Neural cell (in vitro differentiated cells): ENCODE measurements around the gene TRIO. TPM values are rescaled to one million over a fixed set of nuclear protein-coding genes. Genes with fewer than 3 reads are reported as not detected.

Experiments used
- H2AFZ ChIP-seq: fragments of 200-600, 300-800 bp; sonication (generic), shearing (Covaris generic); 2 replicates; pipeline ENCODE4 v1.6.0; 2014; ENCODE audit warnings: low read depth, mild to moderate bottlenecking, antibody characterized with exemption, low read length, moderate library complexity
- H3F3A ChIP-seq: fragments of 200-600 bp; shearing (Covaris generic); 2 replicates; pipeline ENCODE4 v1.6.1; 2016; ENCODE audit warnings: mild to moderate bottlenecking, moderate library complexity, mixed read lengths, antibody characterized with exemption, low read length; ENCODE audit not compliant: insufficient read depth, poor library complexity, severe bottlenecking
- H3K27ac ChIP-seq: fragments of 200-600, 300-800 bp; sonication (generic), shearing (Covaris generic); 2 replicates; pipeline ENCODE4 v1.5.1; 2014; ENCODE audit warnings: mild to moderate bottlenecking, low read length, moderate library complexity
- H3K27me3 ChIP-seq: fragments of 300-800, 200-600 bp; sonication (generic), shearing (Covaris generic); 2 replicates; pipeline ENCODE4 v1.6.0; 2014; ENCODE audit warnings: mild to moderate bottlenecking, low read depth, low read length, moderate library complexity; ENCODE audit not compliant: insufficient read depth
- H3K36me3 ChIP-seq: fragments of 300-800, 200-600 bp; sonication (generic), shearing (Covaris generic); 2 replicates; pipeline ENCODE4 v1.5.1; 2014; ENCODE audit warnings: mild to moderate bottlenecking, antibody characterized with exemption, low read length, moderate library complexity; ENCODE audit not compliant: insufficient read depth
- H3K4me2 ChIP-seq: fragments of 300-800, 200-600 bp; sonication (generic), shearing (Covaris generic); 2 replicates; pipeline ENCODE4 v1.6.0; 2014; ENCODE audit warnings: mild to moderate bottlenecking, low read length
- H3K4me3 ChIP-seq: fragments of 300-800, 200-600 bp; sonication (generic), shearing (Covaris generic); 2 replicates; pipeline ENCODE4 v1.5.1; 2014; ENCODE audit warnings: mild to moderate bottlenecking, low read length, moderate library complexity
- H3K79me2 ChIP-seq: fragments of 200-600 bp; shearing (Covaris generic); replicated peaks from 2 replicates; pipeline ENCODE4 v1.6.0; 2014; ENCODE audit warnings: mild to moderate bottlenecking, low read length, moderate library complexity; ENCODE audit not compliant: insufficient read depth
- H3K9ac ChIP-seq: fragments of 300-800, 200-600 bp; sonication (generic), shearing (Covaris generic); 2 replicates; pipeline ENCODE4 v1.6.1; 2016; ENCODE audit warnings: mild to moderate bottlenecking, low read length, mixed read lengths
- H3K9me2 ChIP-seq: fragments of 200-600 bp; shearing (Covaris generic); 2 replicates; pipeline ENCODE4 v1.6.1; 2016; ENCODE audit warnings: mild to moderate bottlenecking, low read length, mixed read lengths; ENCODE audit not compliant: insufficient read depth
- H3K9me3 ChIP-seq: fragments of 200-600, 300-800 bp; sonication (generic), shearing (Covaris generic); 2 replicates; pipeline ENCODE4 v1.6.1; 2016; ENCODE audit warnings: mild to moderate bottlenecking, mixed run types, low read length, moderate library complexity, mixed read lengths
- H4K20me1 ChIP-seq: fragments of 200-600 bp; shearing (Covaris generic); 2 replicates; pipeline ENCODE4 v1.6.1; 2016; ENCODE audit warnings: mild to moderate bottlenecking, mixed run types; ENCODE audit not compliant: insufficient read depth
- EP300 ChIP-seq: fragments of 450-650 bp; conservative IDR thresholded peaks from 2 replicates; pipeline ENCODE4 v1.6.1; 2014; ENCODE audit warnings: antibody characterized with exemption, mild to moderate bottlenecking, moderate library complexity; ENCODE audit not compliant: poor library complexity, severe bottlenecking
- EZH2 ChIP-seq: fragments of 200-600, 300-800 bp; shearing (Covaris generic), sonication (generic); IDR thresholded peaks from 2 replicates; pipeline ENCODE4 v1.6.1; 2014; ENCODE audit warnings: antibody characterized with exemption, low read length, borderline replicate concordance, mild to moderate bottlenecking; ENCODE audit not compliant: insufficient read depth, poor library complexity, severe bottlenecking
- MXI1 ChIP-seq: fragments of 450-650 bp; conservative IDR thresholded peaks from 2 replicates; pipeline ENCODE4 v1.6.1; 2014; ENCODE audit warnings: antibody characterized with exemption, mild to moderate bottlenecking; ENCODE audit not compliant: poor library complexity, severe bottlenecking
- POLR2AphosphoS5 ChIP-seq: IDR thresholded peaks from 2 replicates; pipeline ENCODE4 v1.6.1; 2012
- RAD21 ChIP-seq: fragments of 450-650 bp; conservative IDR thresholded peaks from 2 replicates; pipeline ENCODE4 v1.6.1; 2014; ENCODE audit warnings: antibody characterized with exemption, mild to moderate bottlenecking, moderate library complexity
- SMC3 ChIP-seq: fragments of 450-650 bp; conservative IDR thresholded peaks from 2 replicates; pipeline ENCODE4 v1.6.1; 2014; ENCODE audit warnings: antibody characterized with exemption, mild to moderate bottlenecking, moderate library complexity; ENCODE audit not compliant: poor library complexity
- TAF1 ChIP-seq: IDR thresholded peaks from 2 replicates; pipeline ENCODE4 v1.6.1; 2012; ENCODE audit warnings: low read depth
- polyA plus RNA-seq: library from polyadenylated mRNA; depleted of rRNA; stranded (reverse); fragments of >200 nt; gene quantifications from 2 replicates; pipeline ENCODE4 v1.2.3, GENCODE V29; 2014
- TF ChIP-seq, protein P1 (sequence below): fragments of 450-650 bp; IDR thresholded peaks from 2 replicates; pipeline ENCODE4 v1.5.1; 2014; ENCODE audit warnings: antibody characterized with exemption, mild to moderate bottlenecking, moderate library complexity; ENCODE audit not compliant: poor library complexity, severe bottlenecking
- TF ChIP-seq, protein P2 (sequence below): IDR thresholded peaks from 2 replicates; pipeline ENCODE4 v1.6.1; 2012; ENCODE audit warnings: borderline replicate concordance

Gene TRIO
- polyA plus RNA-seq, 1 donor from 2014 or later, result 168 TPM

DNA sequence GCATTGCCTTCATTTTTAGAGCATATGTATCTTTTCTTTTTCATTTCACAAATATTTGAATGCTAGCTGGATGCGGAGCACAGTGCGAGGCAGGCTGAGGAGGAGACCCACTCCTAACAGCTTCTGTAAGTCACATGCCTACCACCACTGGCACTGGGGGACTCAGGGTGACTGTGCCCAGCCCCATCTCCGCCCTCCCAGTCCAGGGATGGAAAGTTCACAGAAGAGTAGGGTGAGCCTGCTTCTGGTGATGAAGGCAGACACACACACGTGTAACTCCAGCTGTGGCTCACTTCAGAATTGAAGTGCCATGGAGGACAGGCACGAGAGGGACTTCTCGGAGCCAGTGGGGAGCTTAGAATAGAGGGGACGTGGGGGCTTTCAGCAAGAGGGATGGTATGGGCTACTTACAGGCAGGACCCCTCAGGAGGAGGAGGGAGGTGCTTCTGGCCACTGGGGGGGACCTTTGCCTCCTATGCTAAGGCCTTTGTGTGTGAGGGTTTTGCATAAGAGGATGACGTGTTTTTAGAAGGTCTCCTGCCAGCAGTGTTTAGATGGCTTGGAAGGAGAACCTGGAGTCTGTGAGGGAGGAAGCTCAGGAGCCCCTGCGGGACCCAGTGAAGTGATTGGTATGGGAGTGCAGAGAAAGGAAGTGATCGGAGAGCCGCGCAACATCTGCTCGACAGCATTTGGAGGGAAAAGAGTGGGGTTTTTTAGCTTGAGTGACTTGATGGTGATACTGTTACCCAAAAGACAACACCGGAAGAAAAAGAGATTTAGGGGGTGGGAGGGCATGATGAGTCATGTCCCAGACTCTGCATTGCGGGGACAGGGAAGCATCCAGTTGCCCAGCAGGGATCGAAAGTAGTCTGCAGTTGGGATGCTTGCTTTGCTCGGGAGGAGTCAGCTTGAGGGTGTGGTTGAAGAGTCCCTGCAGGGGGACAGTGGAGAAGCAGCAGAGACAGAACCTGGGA lies 274.9 kb downstream of the TRIO start:
- Histone ChIP-seq H3F3A (no peaks in the 10 kb centered on the region), H3K9ac (no peak overlapping the region), H3K9me2 (no peaks in the 10 kb centered on the region), H3K4me3 (no peak overlapping the region), H3K27me3 (no peaks in the 10 kb centered on the region), H2AFZ (no peak overlapping the region), H3K4me2 (no peak overlapping the region), H4K20me1 (no peaks in the 10 kb centered on the region), H3K9me3 (no peaks in the 10 kb centered on the region), H3K27ac (no peak overlapping the region), H3K79me2 (no peaks in the 10 kb centered on the region), H3K36me3 (peaks cover 7% of the 10 kb centered on the region)
- TF ChIP-seq EP300 (no peak), TAF1 (no peak), SMC3 (no peak), RAD21 (no peak), EZH2 (no peak), POLR2AphosphoS5 (no peak), MXI1 (no peak)
- TF ChIP-seq, protein P1, sequence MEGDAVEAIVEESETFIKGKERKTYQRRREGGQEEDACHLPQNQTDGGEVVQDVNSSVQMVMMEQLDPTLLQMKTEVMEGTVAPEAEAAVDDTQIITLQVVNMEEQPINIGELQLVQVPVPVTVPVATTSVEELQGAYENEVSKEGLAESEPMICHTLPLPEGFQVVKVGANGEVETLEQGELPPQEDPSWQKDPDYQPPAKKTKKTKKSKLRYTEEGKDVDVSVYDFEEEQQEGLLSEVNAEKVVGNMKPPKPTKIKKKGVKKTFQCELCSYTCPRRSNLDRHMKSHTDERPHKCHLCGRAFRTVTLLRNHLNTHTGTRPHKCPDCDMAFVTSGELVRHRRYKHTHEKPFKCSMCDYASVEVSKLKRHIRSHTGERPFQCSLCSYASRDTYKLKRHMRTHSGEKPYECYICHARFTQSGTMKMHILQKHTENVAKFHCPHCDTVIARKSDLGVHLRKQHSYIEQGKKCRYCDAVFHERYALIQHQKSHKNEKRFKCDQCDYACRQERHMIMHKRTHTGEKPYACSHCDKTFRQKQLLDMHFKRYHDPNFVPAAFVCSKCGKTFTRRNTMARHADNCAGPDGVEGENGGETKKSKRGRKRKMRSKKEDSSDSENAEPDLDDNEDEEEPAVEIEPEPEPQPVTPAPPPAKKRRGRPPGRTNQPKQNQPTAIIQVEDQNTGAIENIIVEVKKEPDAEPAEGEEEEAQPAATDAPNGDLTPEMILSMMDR, result no peak
- TF ChIP-seq, protein P2, sequence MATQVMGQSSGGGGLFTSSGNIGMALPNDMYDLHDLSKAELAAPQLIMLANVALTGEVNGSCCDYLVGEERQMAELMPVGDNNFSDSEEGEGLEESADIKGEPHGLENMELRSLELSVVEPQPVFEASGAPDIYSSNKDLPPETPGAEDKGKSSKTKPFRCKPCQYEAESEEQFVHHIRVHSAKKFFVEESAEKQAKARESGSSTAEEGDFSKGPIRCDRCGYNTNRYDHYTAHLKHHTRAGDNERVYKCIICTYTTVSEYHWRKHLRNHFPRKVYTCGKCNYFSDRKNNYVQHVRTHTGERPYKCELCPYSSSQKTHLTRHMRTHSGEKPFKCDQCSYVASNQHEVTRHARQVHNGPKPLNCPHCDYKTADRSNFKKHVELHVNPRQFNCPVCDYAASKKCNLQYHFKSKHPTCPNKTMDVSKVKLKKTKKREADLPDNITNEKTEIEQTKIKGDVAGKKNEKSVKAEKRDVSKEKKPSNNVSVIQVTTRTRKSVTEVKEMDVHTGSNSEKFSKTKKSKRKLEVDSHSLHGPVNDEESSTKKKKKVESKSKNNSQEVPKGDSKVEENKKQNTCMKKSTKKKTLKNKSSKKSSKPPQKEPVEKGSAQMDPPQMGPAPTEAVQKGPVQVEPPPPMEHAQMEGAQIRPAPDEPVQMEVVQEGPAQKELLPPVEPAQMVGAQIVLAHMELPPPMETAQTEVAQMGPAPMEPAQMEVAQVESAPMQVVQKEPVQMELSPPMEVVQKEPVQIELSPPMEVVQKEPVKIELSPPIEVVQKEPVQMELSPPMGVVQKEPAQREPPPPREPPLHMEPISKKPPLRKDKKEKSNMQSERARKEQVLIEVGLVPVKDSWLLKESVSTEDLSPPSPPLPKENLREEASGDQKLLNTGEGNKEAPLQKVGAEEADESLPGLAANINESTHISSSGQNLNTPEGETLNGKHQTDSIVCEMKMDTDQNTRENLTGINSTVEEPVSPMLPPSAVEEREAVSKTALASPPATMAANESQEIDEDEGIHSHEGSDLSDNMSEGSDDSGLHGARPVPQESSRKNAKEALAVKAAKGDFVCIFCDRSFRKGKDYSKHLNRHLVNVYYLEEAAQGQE, result no peak

DNA sequence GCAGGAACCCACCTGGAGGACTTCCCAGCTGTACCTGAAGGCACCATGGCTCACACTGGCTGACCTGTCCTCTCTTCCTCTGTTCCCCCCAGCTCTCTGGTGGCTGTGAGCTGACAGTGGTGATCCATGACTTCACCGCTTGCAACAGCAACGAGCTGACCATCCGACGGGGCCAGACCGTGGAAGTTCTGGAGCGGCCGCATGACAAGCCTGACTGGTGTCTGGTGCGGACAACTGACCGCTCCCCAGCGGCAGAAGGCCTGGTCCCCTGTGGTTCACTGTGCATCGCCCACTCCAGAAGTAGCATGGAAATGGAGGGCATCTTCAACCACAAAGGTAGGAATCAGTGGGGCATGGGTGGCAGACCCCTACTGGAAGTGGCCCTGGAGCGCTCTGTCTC lies 276.5 kb downstream of the TRIO start:
- TF ChIP-seq POLR2AphosphoS5, result no peak
- no peak for TF ChIP-seq RAD21
- no peak for TF ChIP-seq TAF1
- no peak for TF ChIP-seq MXI1
- TF ChIP-seq, protein P2, result no peak
- no peak for TF ChIP-seq SMC3
- TF ChIP-seq EZH2, result no peak
- TF ChIP-seq EP300, result no peak
- TF ChIP-seq, protein P1, result no peak
- Histone ChIP-seq H3K4me3 (no peak overlapping the region), H3K9me3 (no peaks in the 10 kb centered on the region), H2AFZ (no peak overlapping the region), H3K27me3 (no peaks in the 10 kb centered on the region), H3K79me2 (no peaks in the 10 kb centered on the region), H3K9me2 (no peaks in the 10 kb centered on the region), H3K27ac (no peak overlapping the region), H3K36me3 (peaks cover 7% of the 10 kb centered on the region), H3F3A (no peaks in the 10 kb centered on the region), H3K9ac (no peak overlapping the region), H4K20me1 (peaks cover 3% of the 10 kb centered on the region), H3K4me2 (no peak overlapping the region)
